Loucy (cell line): Measurements from ENCODE around the gene TTPAL.

Source experiments
- H2AFZ ChIP-seq: fragments of 200-600 bp; sonication (generic); 2 replicates; pipeline ENCODE4 v1.6.0; 2016; ENCODE audit warnings: antibody characterized with exemption, mild to moderate bottlenecking, low read length, moderate library complexity
- H3F3A ChIP-seq: fragments of 200-600 bp; 2 replicates; pipeline ENCODE4 v1.6.0; 2016; ENCODE audit warnings: antibody characterized with exemption, low read depth, mild to moderate bottlenecking
- H3K27me3 ChIP-seq: fragments of 200-600 bp; sonication (generic); 2 replicates; pipeline ENCODE4 v1.6.1; 2014; ENCODE audit warnings: low read length, mild to moderate bottlenecking; ENCODE audit not compliant: insufficient read depth, poor library complexity, severe bottlenecking
- H3K36me3 ChIP-seq: fragments of 200-600 bp; sonication (generic); 2 replicates; pipeline ENCODE4 v1.6.1; 2016; ENCODE audit warnings: low read length; ENCODE audit not compliant: insufficient read depth
- H3K4me1 ChIP-seq: fragments of 200-600 bp; sonication (generic); 2 replicates; pipeline ENCODE4 v1.5.1; 2014; ENCODE audit warnings: low read length, mild to moderate bottlenecking; ENCODE audit not compliant: insufficient read depth, poor library complexity, severe bottlenecking
- H3K4me2 ChIP-seq: fragments of 200-600 bp; sonication (generic); 2 replicates; pipeline ENCODE4 v1.6.0; 2014; ENCODE audit warnings: antibody characterized with exemption, low read length, low read depth, mild to moderate bottlenecking; ENCODE audit not compliant: poor library complexity, severe bottlenecking
- H3K4me3 ChIP-seq: fragments of 200-600 bp; sonication (generic); 2 replicates; pipeline ENCODE4 v1.5.1; 2014; ENCODE audit warnings: low read length, mild to moderate bottlenecking, mixed read lengths; ENCODE audit not compliant: poor library complexity, severe bottlenecking
- H3K79me2 ChIP-seq: fragments of 200-600 bp; sonication (generic); 2 replicates; pipeline ENCODE4 v1.6.1; 2014; ENCODE audit warnings: low read length; ENCODE audit not compliant: insufficient read depth
- H3K9ac ChIP-seq: fragments of 200-600 bp; sonication (generic); 2 replicates; pipeline ENCODE4 v1.6.0; 2014; ENCODE audit warnings: mild to moderate bottlenecking, low read depth, low read length, moderate library complexity; ENCODE audit not compliant: poor library complexity, severe bottlenecking
- H3K9me2 ChIP-seq: fragments of 200-600 bp; sonication (generic); replicated peaks from 2 replicates; pipeline ENCODE4 v1.6.1; 2016; ENCODE audit warnings: low read depth, low read length, mixed read lengths
- H3K9me3 ChIP-seq: fragments of 200-600 bp; sonication (generic); 2 replicates; pipeline ENCODE4 v1.6.1; 2014; ENCODE audit warnings: mild to moderate bottlenecking, antibody characterized with exemption, low read length, low read depth; ENCODE audit not compliant: insufficient read depth
- H4K20me1 ChIP-seq: fragments of 200-600 bp; sonication (generic); 2 replicates; pipeline ENCODE4 v1.6.0; 2014; ENCODE audit warnings: antibody characterized with exemption, low read length, mild to moderate bottlenecking; ENCODE audit not compliant: insufficient read depth, poor library complexity, severe bottlenecking
- EZH2phosphoT487 ChIP-seq: fragments of 200-600 bp; IDR thresholded peaks from 2 replicates; pipeline ENCODE4 v1.6.1; 2018; ENCODE audit warnings: antibody characterized with exemption, mild to moderate bottlenecking, moderate library complexity, borderline replicate concordance
- TF ChIP-seq, protein P1 (sequence below): fragments of 200-600 bp; sonication (generic); conservative IDR thresholded peaks from 2 replicates; pipeline ENCODE4 v1.5.1; 2014; ENCODE audit warnings: mild to moderate bottlenecking, antibody characterized with exemption, low read length

The TTPAL gene

DNA sequence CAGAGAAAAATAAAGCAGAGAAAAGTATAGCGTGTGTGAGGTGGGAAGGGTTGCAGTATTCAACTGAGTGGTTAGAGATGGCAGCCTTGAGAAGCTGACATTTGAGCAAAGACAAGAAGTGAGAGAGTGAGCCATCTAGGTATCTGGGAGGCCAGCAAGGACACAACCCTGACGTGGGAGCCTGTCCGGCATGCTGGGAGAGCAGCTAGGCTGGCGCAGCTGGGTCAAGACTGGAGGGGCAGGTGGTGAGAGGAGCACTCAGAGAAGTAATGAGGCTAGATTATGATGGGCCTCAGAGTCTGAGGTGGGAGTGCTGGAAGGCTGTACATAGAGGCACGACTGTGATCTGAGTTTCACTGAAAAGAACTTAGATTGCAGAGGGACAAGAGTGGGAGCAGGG lies 12.9 kb downstream of the TTPAL start:
- Histone ChIP-seq H3K4me2 (no peak overlapping the region), H3K9ac (no peak overlapping the region), H3K36me3 (peaks cover 52% of the 10 kb centered on the region; the same call in 1 of the 2 replicates), H3K79me2 (no peaks in the 10 kb centered on the region), H3K9me3 (no peaks in the 10 kb centered on the region), H4K20me1 (no peaks in the 10 kb centered on the region), H3K9me2 (no peaks in the 10 kb centered on the region), H3K4me1 (no peaks in the 10 kb centered on the region), H3F3A (no peaks in the 10 kb centered on the region), H3K27me3 (no peaks in the 10 kb centered on the region), H3K4me3 (no peak overlapping the region), H2AFZ (no peak overlapping the region)
- no peak for TF ChIP-seq EZH2phosphoT487
- TF ChIP-seq, protein P1, sequence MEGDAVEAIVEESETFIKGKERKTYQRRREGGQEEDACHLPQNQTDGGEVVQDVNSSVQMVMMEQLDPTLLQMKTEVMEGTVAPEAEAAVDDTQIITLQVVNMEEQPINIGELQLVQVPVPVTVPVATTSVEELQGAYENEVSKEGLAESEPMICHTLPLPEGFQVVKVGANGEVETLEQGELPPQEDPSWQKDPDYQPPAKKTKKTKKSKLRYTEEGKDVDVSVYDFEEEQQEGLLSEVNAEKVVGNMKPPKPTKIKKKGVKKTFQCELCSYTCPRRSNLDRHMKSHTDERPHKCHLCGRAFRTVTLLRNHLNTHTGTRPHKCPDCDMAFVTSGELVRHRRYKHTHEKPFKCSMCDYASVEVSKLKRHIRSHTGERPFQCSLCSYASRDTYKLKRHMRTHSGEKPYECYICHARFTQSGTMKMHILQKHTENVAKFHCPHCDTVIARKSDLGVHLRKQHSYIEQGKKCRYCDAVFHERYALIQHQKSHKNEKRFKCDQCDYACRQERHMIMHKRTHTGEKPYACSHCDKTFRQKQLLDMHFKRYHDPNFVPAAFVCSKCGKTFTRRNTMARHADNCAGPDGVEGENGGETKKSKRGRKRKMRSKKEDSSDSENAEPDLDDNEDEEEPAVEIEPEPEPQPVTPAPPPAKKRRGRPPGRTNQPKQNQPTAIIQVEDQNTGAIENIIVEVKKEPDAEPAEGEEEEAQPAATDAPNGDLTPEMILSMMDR: no peak

DNA sequence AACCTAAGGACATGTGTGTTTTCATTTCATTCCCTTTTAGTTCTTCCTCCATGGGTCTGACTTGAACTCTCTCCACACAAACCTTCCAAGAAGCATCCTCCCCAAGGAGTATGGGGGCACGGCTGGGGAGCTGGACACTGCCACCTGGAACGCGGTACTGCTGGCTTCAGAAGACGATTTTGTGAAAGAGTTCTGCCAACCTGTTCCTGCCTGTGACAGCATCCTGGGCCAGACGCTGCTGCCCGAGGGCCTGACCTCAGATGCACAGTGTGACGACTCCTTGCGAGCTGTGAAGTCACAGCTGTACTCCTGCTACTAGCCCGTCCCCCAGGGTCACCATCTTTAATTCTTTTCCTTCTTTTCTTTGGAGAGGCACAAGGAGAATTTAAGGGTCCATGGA lies 13.5 kb downstream of the TTPAL start:
- H3K4me1 ChIP-seq: no peaks in the 10 kb centered on the region
- no peak overlapping the region for H3K4me2 ChIP-seq
- H3K9ac ChIP-seq: no peak overlapping the region
- no peaks in the 10 kb centered on the region for H3K79me2 ChIP-seq
- no peaks in the 10 kb centered on the region for H3F3A ChIP-seq
- H2AFZ ChIP-seq: no peak overlapping the region
- TF ChIP-seq, protein P1: no peak
- no peak for TF ChIP-seq EZH2phosphoT487
- H3K9me3 ChIP-seq: no peaks in the 10 kb centered on the region
- no peaks in the 10 kb centered on the region for H3K27me3 ChIP-seq
- no peaks in the 10 kb centered on the region for H3K9me2 ChIP-seq
- H3K4me3 ChIP-seq: no peak overlapping the region
- no peaks in the 10 kb centered on the region for H4K20me1 ChIP-seq
- peaks cover 58% of the 10 kb centered on the region; the same call in 1 of the 2 replicates for H3K36me3 ChIP-seq

- no peaks in the 10 kb centered on the region for H3K79me2 ChIP-seq
- peaks cover 66% of the 10 kb centered on the region; the same call in 1 of the 2 replicates for H3K36me3 ChIP-seq
- no peak overlapping the region for H2AFZ ChIP-seq
- no peaks in the 10 kb centered on the region for H3K27me3 ChIP-seq
- no peak overlapping the region for H3K4me3 ChIP-seq
- no peaks in the 10 kb centered on the region for H3K9me3 ChIP-seq
- H3F3A ChIP-seq: no peaks in the 10 kb centered on the region
- TF ChIP-seq EZH2phosphoT487: no peak
- H3K4me2 ChIP-seq: no peak overlapping the region
- no peaks in the 10 kb centered on the region for H3K9me2 ChIP-seq
- H3K9ac ChIP-seq: no peak overlapping the region
- no peaks in the 10 kb centered on the region for H4K20me1 ChIP-seq
- H3K4me1 ChIP-seq: no peaks in the 10 kb centered on the region
Measured at GRCh38 chr20:44489931-44490330, 14.3 kb downstream of the TTPAL start.

- Histone ChIP-seq H3K4me2 (no peak overlapping the region), H3K27me3 (no peaks in the 10 kb centered on the region), H3K36me3 (peaks cover 83% of the 10 kb centered on the region), H3K79me2 (no peaks in the 10 kb centered on the region), H3K9me3 (no peaks in the 10 kb centered on the region), H3K4me3 (no peak overlapping the region), H2AFZ (no peak overlapping the region), H3F3A (no peaks in the 10 kb centered on the region), H3K9me2 (no peaks in the 10 kb centered on the region), H3K9ac (no peak overlapping the region), H4K20me1 (no peaks in the 10 kb centered on the region), H3K4me1 (no peaks in the 10 kb centered on the region)
- TF ChIP-seq, protein P1: no peak
- no peak for TF ChIP-seq EZH2phosphoT487
Measured at GRCh38 chr20:44491635-44492395, 16.1 kb downstream of the TTPAL start.
